SK-N-MC (cell line): Measurements from ENCODE around the gene RNF214.

Source experiments
- EZH2 ChIP-seq: fragments of 200-600 bp; sonication (generic); IDR thresholded peaks from one replicate; pipeline ENCODE4 v1.6.1; 2017; ENCODE audit warnings: antibody characterized with exemption
- POLR2AphosphoS5 ChIP-seq: IDR thresholded peaks from 2 replicates; pipeline ENCODE4 v1.6.1; 2012; ENCODE audit warnings: mild to moderate bottlenecking, low read depth, low read length, borderline replicate concordance

- TF ChIP-seq EZH2 (no peak), POLR2AphosphoS5 (no peak)
These were observed 45.9 kb downstream of the RNF214 start for GRCh38 chr11:117278347-117278746.
